ENCODE measurements around the gene SH3BP5L.

SH3BP5L gene

DNA sequence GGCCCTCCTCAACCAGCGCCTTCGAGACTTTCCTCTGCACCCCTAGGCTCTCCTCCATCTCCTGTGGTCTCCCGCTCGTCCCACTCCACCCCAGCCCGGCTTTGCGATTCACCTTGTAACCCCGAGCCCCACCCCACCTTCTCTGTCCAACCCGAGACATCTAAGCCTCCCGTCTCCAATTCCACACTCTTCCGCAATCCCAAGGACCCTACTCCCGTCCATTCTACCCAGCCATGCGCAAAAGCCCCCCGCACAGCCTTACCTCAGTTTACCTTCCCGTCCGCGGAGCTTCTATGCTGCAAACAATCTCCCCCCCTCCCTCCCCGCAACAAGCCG is 174 bp downstream of the SH3BP5L start:
- DNase-seq (ENCODE audit: low read depth in 2 of 2): no peak

DNA sequence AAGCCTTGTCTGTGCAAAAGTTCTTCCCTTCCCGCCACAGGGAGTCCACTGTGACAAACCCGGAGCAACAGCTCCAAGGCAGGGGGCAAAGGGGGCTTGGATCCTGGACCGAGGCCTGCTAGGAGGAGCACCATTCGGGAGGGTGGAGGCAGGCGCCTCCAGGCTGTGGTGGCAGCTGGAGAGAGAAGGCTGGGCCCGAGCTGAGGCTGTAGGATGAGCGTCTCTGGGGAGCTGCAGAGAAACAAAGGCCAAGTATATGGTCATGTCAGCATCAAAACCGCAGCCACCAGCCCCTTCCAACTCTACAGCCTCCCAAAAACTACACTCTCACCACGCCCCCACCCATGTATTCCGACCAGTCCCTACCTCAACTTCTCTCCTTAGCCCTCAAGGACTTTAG is 579 bp downstream of the SH3BP5L start:
- DNase-seq (ENCODE audit: low read depth in 2 of 2): no peak

DNA sequence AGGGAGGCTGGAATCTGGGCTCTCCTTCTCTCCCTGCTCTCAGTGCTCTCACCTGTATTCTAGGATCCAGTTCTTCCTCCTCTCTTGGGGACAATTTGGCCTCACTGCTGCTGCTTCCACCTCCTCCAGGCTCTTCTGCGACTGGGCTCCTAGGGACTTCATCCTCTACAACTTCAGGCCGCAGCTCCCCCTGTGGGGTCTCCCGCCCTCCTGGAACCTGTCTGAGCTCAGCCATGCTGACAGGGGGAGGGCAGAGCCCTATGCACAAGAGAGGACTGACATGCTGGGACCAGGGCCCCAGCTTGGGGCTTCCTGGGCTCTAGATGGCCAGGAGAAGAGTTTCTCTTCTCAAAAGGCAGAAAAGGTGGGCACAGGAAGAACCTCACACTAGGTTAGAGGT is 1.0 kb downstream of the SH3BP5L start:
- no peak for DNase-seq (ENCODE audit: low read depth in 2 of 2)

DNA sequence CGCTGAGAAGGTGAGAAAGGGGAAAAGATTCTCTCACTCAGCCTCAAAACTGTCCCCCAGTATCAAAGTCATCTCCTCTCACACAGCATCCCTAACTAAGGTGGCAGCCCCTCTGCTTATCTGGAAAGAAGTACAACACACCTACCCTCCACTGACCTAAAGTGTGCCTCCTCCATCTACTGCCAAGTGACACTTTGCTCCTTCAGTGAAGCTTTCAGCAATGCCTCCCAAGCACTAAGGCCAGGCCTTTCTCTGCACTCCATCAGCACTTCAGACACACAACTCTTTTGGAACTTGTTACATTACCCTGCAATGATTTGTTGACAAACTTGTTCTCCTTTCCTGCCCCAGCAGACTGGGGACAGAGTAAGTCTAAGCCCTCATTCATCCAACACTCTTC is 1.4 kb downstream of the SH3BP5L start:
- no peak for DNase-seq (ENCODE audit: low read depth in 2 of 2)

DNA sequence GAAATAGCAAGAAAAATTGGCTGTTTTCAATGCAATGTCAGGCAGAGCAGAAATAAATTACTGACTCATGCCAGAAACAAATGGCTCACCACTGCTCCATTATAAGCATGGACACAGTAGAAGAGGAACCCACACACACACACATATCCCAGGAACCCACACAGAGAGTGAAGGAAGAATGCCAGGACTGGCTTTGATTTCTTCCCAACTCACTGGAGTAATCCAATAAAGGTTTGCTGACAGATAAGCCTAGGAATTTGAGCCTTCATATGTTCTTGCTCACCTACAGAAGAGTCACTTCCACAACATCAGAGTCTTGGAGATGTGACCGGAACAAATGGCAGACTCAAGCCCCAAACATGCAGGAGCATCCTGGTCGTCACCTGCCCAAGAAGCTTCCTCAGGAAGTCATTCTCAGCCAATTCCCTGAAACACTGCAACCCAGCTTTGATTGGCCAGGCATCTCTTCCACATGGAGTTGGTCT is 2.2 kb downstream of the SH3BP5L start:
- DNase-seq (ENCODE audit: low read depth in 2 of 2): peak; percentile 72 to 77

DNA sequence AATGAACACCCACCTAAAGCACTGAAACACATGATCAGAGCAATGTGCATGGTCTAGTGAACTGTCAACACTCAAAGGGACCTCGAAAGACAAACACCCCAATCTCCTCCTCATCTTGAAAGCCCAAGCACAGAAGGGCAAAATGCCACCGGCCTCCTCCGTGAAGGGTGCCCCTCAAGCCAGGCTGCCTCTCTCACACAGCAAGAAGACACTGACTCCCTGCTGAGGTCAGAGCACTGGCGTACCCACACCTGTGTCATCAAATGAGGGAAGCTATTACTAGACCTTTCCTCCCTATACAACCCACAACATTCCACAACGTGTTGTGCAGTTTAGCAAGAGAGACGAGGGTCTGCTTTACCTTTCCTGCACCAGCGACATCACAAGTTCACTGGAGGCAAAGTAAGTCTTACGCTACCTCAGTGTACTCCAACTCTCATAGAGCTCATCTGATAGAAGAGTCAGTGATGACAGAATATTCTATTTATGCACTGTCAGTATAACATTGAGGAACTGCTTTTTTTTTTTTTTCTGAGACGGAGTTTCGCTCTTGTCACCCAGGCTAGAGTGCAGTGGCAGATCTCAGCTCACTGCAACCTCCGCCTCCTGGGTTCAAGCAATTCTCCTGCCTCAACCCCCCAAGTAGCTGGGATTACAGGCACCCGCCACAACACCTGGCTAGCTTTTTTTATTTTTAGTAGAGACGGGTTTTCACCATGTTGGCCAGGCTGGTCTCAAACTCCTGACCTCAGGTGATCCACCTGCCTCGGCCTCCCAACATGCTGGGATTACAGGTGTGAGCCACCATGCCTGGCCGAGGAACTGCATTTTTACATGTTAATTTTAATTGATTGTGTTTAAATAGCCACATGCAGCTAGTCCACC is 3.3 kb downstream of the SH3BP5L start:
- no peak for DNase-seq (ENCODE audit: low read depth in 2 of 2)

DNA sequence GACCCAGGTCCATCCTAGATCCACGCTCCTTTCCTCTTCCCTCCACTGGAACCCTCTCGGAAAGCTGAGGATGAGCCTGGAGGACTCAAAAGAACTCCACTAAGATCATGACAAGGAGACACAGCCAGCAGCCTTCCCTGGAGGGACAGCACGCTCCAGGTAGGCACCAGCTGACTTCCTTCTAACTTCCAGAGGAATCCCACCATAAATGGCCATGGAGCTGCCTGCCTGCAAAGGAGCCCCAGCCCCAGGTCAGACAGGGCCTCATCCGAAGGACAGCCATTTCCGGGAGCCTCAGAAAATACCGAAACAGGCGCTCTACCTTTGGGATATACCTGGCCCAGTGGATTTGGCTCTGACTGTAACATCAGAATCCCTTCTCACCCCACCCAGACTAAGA is 4.1 kb downstream of the SH3BP5L start:
- no peak for DNase-seq (ENCODE audit: low read depth in 2 of 2)

DNA sequence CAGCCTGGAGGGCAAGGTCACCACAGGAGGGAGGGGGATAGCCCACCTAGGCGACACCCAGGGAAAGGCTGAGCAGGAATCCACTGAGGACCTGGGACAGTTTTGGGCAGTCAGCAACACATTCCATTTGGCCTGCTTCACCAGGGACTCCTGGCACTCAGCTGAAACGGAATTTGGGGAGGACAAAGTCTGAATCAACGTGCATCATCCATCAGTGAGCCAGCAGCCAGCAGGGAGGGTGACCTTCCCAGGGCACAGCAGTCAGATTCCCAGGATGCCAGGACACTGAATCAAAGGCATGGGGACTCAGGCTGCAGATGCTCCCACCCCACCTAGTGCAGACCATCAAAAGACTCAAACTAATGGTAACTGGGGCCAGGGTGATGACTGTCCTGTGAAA is 4.6 kb downstream of the SH3BP5L start:
- DNase-seq (ENCODE audit: low read depth in 2 of 2): peak in 1 of 2 experiments; percentile 34

DNA sequence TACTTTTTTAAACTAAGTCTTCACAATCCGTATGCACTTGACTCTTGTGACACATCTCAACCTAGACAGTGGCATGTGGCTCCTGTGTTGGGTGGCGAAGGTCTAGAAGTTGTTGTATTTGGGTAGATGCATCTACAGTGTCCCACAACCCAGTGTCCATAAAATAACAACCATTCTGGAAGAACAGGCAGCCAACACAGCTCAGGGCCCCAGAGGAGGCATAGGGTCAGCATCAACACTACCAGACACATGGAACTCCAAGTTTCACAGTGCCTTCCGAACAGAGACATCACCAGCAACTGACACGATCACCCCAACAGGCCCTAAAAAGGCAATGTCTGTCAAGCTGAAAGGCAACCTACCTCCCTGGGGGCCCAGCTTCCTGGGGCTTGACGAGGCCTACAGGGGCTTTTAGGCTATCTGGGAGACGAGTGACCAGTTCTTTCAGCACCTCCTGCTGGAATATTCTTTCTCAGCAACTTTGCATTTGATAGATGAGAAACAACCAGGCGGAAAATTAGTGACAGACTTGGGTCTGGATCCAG is 5.6 kb downstream of the SH3BP5L start:
- DNase-seq (ENCODE audit: low read depth in 2 of 2): no peak

DNA sequence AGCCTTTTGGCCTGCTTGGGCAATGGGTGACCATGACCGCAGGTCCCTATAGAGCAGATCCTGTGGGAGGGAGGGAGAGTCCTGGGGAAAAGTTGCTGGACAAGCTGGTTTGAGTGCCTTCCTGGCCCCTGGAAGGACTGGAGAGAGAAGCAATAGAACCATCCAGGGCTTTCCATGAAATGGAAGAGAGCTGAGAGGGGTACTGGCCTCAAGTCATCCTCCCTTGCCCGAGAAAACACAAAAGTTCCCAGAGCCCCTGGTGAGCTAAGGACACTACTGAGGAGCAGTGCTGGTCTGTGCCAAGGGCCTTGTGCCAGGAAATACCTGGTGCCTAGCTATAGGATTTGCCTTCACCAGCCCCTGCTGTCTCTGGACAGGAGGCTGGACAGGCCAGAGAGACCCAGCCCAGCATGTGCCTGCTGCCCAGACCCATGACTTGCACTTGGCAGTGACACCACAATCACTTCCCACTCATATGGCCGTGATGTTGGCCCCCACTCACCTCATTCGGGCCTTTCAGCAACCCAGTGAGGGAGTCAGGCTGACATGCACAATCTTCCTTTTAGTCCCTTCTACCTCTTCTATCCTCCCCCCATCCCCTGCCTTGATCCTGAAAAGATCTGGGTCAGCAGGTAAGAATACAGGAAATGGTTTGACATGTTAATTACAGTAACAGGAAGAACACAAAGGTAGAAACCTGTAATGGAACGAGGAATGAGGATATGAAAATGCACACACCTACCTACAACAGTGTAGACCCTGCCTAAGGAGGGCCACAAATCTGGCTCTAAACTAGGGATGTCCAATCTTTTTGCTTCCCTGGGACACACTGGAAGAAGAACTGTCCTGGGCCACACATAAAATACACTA is 7.0 kb downstream of the SH3BP5L start:
- DNase-seq (ENCODE audit: low read depth in 2 of 2): no peak

DNA sequence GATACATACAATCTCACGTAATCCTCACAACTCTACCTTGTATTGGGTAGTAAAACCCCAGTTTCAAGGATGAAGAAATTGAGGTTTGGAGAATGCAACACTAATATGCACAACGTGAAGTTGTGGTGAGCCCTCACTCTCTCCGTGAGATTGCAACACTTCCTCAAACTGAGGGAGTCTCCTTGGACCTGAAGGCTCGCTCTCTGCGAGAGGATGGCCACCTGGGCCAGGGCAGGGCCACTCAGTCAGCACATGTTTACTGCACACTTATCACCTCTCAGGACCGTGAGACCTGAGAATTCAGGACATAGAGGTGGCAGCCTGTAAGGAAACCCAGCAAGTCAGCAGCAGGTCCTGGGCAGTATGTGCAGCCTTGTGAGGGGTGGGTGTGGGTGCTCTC is 8.7 kb downstream of the SH3BP5L start:
- no peak for DNase-seq (ENCODE audit: low read depth in 2 of 2)

DNA sequence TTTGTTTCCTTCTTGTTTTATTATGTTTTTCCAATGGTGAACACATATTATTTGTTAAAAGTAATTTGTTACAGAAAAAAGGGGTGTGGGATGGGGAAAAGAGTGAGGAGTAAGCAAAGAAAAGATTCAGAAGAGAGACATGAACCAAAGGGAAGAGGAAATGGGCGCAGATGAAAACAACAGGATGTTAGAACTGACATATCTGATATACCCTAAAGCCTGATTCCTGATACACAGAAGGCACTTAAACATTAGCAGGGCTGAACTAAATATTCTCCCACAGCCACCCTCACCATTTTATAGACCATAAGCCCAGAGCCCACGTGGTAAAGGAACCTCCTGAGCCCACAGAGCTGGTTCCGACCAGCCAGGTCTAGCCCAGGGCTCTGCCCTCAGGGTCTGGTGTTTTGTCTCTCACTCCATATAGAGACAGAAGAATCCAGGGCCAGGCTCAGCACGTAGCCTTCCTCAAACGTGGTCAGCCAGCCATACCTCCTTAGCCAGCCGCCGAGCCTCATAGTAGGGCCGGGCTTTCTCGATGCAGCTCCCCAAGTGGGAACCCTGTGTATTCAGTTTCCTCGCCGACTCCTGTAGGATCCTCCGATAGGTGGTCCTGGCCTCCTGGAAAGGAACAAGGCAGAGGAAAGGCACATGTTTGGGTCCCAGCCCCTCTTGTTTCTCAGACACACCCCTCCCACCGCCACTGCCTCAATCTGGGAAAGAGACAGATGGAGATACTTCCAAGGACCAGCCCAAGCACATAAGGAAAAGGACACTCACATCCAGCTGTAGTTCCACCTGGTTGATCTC is 9.5 kb downstream of the SH3BP5L start:
- DNase-seq (ENCODE audit: low read depth in 2 of 2): no peak

DNA sequence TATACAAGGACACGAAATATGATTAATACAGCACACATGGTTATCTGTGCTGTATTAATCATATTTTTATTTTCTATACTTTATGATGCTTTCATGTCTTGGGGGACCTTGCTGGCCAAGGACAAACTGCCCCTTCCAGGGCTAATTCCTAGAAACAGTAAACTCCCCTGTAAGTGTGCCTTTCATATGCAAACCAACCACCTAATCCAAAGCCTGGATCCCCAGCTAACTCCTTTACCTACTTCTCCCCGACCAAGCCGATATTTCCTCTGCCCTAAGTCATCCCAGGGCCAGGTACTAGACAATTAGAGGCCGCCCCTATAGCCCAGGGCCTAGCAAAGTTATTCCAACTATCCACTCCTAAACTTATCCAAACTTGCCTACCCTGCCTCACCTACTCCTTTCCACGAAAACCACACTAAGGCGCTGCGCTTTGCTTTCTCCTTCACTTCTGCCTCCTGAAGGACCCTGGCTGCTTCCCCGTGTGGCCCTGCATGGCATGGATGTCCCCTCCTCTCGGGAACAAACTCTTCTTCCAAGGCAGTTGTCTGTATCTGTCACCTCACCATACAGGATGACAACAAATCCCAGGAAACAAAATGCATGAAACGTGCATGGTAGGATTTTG is 10.2 kb downstream of the SH3BP5L start:
- no peak for DNase-seq (ENCODE audit: low read depth in 2 of 2)

DNA sequence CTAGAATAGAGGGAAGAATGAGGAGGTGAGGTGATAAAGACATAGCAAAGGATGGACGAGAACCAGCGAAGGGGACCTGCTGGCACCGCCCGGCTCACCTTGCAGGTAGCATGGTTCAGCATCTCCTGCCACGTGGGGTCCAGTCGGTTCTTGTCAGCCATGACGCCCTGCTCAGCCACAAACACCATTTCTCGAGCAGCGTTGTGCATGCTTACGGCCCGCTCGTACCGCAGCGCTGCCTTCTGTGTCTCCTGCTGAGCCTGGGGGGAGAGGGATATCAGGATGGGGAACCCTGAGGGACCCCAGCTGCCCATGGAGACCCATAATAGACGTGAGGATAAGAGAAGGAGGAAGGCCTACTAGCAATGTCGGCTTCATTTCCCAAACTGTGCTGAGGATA is 11.4 kb downstream of the SH3BP5L start:
- no peak for DNase-seq (ENCODE audit: low read depth in 2 of 2)

DNA sequence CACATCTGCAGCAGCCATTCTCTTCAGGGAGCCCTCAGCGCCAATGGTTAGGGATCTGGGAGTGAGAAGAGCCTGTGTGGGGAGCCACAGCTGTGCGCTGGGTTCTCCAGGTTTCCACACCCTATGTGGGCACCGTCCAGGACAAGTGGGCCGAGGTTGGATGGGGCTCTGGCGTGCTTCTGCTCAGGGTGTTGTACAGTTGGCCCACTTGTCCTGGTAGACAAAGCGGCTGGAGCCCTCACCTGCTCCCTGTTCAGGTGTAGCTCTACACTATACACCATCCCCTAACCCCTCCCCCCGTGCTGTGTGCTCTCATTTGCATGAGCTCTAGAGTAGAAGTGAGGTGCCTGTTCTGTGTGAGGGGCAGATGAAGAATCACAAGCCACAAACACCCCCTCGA is 12.2 kb downstream of the SH3BP5L start:
- no peak for DNase-seq (ENCODE audit: low read depth in 2 of 2)

DNA sequence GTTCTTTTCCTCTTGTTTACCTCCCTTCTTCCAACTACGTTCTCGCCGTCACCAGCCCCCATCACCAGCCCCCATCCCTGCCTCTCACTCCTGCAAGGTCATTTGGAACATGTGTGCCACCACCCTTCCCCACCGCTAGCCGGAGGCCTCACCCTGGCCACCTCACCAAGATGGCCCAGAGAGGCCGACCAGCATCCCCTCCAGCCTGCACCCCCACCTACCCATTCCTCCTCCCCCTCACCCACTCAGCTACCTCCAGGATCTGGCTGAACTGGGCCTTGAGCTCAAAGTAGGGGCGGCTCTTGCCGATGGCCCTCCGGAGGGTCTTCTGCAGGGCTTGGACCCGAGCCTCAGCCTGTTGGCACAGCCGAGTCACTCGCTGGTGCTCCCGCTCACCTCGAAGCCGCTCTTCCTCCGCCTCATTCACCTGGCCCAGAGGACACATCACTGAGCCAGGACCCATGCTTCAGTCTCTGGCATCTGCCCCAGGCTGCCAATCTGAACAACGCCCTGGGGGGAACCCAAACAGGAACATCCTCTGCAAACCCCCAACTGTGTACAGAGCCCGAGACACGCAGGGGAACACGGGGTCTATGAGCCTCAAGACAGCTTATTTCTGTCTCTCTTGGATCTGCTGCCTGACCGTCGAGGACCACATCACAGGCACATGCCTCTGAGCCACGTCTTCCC is 12.8 kb downstream of the SH3BP5L start:
- no peak for DNase-seq (ENCODE audit: low read depth in 2 of 2)

DNA sequence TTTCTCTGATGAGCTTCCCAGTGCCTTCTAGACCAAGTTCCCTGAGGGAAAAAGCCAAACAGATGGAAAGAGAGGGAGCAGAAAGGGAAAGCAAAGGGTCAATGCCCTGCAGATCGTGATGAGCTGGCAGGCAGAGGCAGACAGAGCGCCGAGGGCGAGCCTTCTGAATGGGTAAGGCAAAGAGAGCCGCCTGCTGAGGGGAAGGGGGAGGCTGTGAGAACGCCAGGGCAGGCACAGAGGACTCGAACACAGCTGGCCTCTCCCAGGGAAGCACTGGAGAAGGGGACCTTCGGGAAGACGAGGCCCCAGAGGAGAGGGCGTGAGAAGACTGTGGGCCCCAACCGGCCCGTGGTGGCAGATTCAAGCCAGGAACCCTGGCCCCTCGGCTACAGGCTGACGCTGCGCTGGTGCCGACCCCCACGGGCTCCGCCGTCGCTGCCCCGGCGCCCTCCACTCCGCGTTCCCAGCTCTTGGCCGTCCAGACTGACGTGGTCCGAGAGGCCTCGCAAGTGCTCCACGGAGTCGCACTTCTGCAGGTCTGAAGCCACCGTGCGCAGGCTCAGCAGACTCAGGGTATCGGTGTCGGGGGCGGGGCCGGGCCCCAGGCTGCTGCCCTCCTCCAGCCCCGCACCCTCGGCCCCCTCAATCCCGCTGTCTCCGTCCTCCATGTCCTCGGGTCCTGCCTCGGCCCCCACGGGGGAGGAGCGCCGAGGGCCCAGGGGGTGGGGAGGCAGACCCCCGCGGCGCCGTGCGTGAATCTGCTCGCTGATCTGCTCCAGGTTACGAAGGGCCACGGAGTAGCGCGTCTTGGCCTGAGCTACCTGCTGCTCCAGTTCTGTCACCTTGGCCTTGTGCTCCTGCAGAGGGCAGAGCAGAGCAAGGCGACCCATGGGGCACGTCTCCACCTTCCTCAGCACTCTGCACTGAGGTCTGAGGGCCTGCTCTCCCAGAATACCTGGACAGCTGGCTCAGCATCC is 13.9 kb downstream of the SH3BP5L start:
- DNase-seq (ENCODE audit: low read depth in 2 of 2): no peak

DNA sequence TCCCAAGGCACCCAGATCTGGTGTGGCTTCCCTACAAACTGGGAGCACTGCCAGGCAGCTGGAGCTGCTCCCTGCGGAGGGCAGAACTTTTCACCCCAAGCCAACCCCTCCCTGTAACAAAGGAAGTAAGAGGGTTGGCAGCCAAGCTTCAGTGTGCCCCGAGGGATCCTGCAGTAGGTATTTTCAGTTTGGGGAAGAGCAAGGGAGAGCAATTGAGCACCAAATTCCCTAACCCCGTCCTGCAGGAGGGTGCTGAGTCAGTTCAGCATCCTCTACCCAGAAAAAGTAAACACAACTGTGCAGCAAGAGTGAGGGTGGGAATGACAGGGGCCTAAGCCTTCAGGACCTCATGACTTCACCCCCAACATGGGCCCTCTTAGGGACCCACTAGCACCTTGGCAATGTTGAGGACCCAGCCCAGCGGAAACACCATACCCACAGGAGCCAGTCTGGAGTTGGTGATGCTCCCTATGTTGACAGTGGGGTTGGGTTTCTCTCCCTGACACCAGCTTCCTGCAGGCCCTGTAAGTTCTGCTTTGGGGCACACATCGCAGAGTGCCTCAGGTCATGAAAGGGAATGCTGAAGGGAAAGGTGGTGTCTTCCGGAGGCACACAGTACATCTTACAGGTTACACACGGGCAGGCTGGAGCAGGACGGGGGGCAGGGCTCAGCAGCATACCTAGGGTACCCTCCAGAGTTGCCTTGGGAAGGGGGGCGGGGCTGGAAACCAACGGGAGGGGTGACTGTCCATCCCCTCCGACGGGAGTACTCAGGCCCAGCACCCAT is 14.8 kb downstream of the SH3BP5L start:
- no peak for DNase-seq (ENCODE audit: low read depth in 2 of 2)

Measured in fibroblast of skin of left quadriceps (primary cell).